HG03103 (cell line): ENCODE measurements around the gene MTHFSD.

Source experiments
- ATAC-seq: cut with Tn5 transposase; IDR thresholded peaks from one replicate; pipeline ENCODE4 v1.9.1; 2021; ENCODE audit warnings: low read depth; ENCODE audit not compliant: unreplicated experiment

The MTHFSD gene

GRCh38 chr16:86531641-86532525 is 23.2 kb downstream of the MTHFSD start:
- ATAC-seq = no peak

GRCh38 chr16:86531191-86531545 is 23.9 kb downstream of the MTHFSD start:
- no peak for ATAC-seq

GRCh38 chr16:86530251-86531190 is 24.5 kb downstream of the MTHFSD start:
- no peak for ATAC-seq

- no peak for ATAC-seq
These were observed 25.9 kb downstream of the MTHFSD start for GRCh38 chr16:86529160-86529559.

- ATAC-seq = no peak
These were observed 26.7 kb downstream of the MTHFSD start for GRCh38 chr16:86528061-86528929.

- no peak for ATAC-seq
These were observed 27.7 kb downstream of the MTHFSD start for GRCh38 chr16:86527366-86527765.

- no peak for ATAC-seq
These were observed 29.3 kb downstream of the MTHFSD start for GRCh38 chr16:86525696-86526095.

- ATAC-seq = no peak
These were observed 31.0 kb downstream of the MTHFSD start for GRCh38 chr16:86524029-86524428.

- no peak for ATAC-seq
These were observed 31.8 kb downstream of the MTHFSD start for GRCh38 chr16:86523166-86523740.

- no peak for ATAC-seq
These were observed 32.4 kb downstream of the MTHFSD start for GRCh38 chr16:86522634-86523033.

GRCh38 chr16:86521236-86522197 is 33.5 kb downstream of the MTHFSD start:
- no peak for ATAC-seq

- no peak for ATAC-seq
These were observed 34.5 kb downstream of the MTHFSD start for GRCh38 chr16:86520317-86521210.

GRCh38 chr16:86519649-86520316 is 35.3 kb downstream of the MTHFSD start:
- ATAC-seq = no peak

- no peak for ATAC-seq
These were observed 35.9 kb downstream of the MTHFSD start for GRCh38 chr16:86519007-86519648.

GRCh38 chr16:86517652-86518258 is 37.3 kb downstream of the MTHFSD start:
- no peak for ATAC-seq

GRCh38 chr16:86517033-86517432 is 38.0 kb downstream of the MTHFSD start:
- ATAC-seq = no peak

GRCh38 chr16:86516623-86517003 is 38.4 kb downstream of the MTHFSD start:
- ATAC-seq = no peak
